ENCODE results near the gene OXCT1. TPM values are rescaled to one million over a fixed set of nuclear protein-coding genes. Genes with fewer than 3 reads are reported as not detected.

OXCT1 gene
- total and polyA plus RNA-seq, 2 experiments from 2014 or later = 12.4 to 16.9 TPM

DNA sequence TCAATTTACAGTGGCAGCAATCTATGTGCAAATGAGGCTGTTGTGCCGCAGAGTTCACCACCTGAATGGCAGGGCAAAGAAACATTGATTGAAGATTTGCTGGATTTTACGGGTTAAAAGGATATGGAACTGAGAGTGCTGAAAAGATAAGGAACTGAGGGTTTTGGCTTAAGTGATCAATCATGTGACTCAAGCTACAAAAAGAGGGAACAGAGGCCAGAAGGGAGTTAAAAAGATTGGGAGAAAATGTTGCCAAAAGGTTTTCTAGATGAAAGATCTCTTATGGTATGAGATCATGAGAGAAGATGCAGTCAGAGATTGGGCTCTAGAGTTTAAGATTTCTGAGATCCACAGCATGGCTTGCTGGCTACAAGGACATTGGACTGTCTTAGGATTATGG, 26.0 kb upstream of the OXCT1 start:
- WGBS (ENCODE audit: low lambda C conversion rate, missing lambda C conversion rate) = 26% methylated on average over 2 of the region's 2 CpGs
- H3K4me2 ChIP-seq = no peak overlapping the region
- H3K27ac ChIP-seq = no peak overlapping the region
- TF ChIP-seq EZH2 (IDR thresholded peaks at IDR 0.05; ENCODE audit: borderline replicate concordance) (no peak), EZH2phosphoT487 (IDR thresholded peaks at IDR 0.05; ENCODE audit: low read depth, severe bottlenecking, unreplicated experiment) (no peak)
- TF ChIP-seq, protein P1, sequence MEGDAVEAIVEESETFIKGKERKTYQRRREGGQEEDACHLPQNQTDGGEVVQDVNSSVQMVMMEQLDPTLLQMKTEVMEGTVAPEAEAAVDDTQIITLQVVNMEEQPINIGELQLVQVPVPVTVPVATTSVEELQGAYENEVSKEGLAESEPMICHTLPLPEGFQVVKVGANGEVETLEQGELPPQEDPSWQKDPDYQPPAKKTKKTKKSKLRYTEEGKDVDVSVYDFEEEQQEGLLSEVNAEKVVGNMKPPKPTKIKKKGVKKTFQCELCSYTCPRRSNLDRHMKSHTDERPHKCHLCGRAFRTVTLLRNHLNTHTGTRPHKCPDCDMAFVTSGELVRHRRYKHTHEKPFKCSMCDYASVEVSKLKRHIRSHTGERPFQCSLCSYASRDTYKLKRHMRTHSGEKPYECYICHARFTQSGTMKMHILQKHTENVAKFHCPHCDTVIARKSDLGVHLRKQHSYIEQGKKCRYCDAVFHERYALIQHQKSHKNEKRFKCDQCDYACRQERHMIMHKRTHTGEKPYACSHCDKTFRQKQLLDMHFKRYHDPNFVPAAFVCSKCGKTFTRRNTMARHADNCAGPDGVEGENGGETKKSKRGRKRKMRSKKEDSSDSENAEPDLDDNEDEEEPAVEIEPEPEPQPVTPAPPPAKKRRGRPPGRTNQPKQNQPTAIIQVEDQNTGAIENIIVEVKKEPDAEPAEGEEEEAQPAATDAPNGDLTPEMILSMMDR (IDR thresholded peaks at IDR 0.05; ENCODE audit: poor library complexity) = no peak
- peaks cover 20% of the 10 kb centered on the region for H3K27me3 ChIP-seq
- H3K4me3 ChIP-seq = no peak overlapping the region
- no peak for DNase-seq (ENCODE audit: low spot score)
- no peaks in the 10 kb centered on the region for H3K79me2 ChIP-seq
- H3K9me3 ChIP-seq (ENCODE audit: low read depth) = no peaks in the 10 kb centered on the region
- H2AFZ ChIP-seq = no peak overlapping the region
- no peaks in the 10 kb centered on the region for H4K20me1 ChIP-seq (ENCODE audit: insufficient read depth, poor library complexity, severe bottlenecking)
- H3K9me2 ChIP-seq (replicated peaks; ENCODE audit: insufficient read depth) = no peaks in the 10 kb centered on the region
- H3K36me3 ChIP-seq (replicated peaks; ENCODE audit: insufficient read depth, low read depth) = no peaks in the 10 kb centered on the region
- H3K4me1 ChIP-seq (ENCODE audit: insufficient read depth) = no peaks in the 10 kb centered on the region

DNA sequence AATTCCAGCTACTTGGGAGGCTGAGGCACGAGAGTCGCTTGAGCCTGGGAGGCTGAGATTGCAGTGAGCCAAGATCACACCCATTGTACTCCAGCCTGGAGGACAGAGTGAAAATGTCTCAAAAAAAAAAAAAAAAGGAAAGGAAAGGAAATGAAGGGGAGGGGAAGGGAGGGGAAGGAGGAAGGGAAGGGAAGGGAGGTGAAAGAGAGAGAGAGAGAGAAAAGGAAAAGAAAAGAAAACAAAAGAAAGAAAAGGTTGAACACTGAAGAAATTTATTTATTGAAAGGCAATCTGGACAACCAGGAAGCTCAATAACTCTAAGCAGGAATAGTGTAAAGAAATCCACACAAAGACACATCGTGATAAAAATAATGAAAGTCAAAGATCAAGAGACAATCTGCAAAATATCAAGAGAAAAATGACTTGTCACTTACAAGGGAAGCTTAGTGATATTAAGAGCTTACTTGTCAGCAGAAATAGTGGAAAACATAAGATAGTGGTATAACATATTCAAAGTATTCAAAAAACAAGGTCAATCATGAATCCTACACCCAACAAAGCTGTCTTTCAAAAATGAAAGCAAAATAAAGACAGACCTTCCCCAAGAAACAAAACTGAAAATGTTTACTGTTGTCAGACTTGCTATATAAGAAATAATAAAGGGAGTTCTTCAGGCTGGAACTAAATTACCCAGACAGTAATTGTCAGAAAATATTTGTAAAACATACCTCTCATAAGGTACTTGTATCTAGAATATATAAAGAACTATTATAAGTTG, 23.0 kb upstream of the OXCT1 start:
- Histone ChIP-seq H3K27ac (no peak overlapping the region), H4K20me1 (ENCODE audit: insufficient read depth, poor library complexity, severe bottlenecking) (no peaks in the 10 kb centered on the region), H3K9me2 (replicated peaks; ENCODE audit: insufficient read depth) (no peaks in the 10 kb centered on the region), H3K36me3 (replicated peaks; ENCODE audit: insufficient read depth, low read depth) (no peaks in the 10 kb centered on the region), H3K4me1 (ENCODE audit: insufficient read depth) (no peaks in the 10 kb centered on the region), H2AFZ (no peak overlapping the region), H3K4me3 (no peak overlapping the region), H3K9me3 (ENCODE audit: low read depth) (no peaks in the 10 kb centered on the region), H3K79me2 (no peaks in the 10 kb centered on the region), H3K27me3 (peaks cover 20% of the 10 kb centered on the region), H3K4me2 (no peak overlapping the region)
- no peak for DNase-seq (ENCODE audit: low spot score)
- no peak for TF ChIP-seq EZH2 (IDR thresholded peaks at IDR 0.05; ENCODE audit: borderline replicate concordance)
- no peak for TF ChIP-seq EZH2phosphoT487 (IDR thresholded peaks at IDR 0.05; ENCODE audit: low read depth, severe bottlenecking, unreplicated experiment)
- TF ChIP-seq, protein P1 (IDR thresholded peaks at IDR 0.05; ENCODE audit: poor library complexity) = no peak
- WGBS (ENCODE audit: low lambda C conversion rate, missing lambda C conversion rate) = 92% methylated on average over 3 of the region's 3 CpGs

- Histone ChIP-seq H3K36me3 (replicated peaks; ENCODE audit: insufficient read depth, low read depth) (no peaks in the 10 kb centered on the region), H3K9me2 (replicated peaks; ENCODE audit: insufficient read depth) (no peaks in the 10 kb centered on the region), H2AFZ (no peak overlapping the region), H3K4me3 (no peak overlapping the region), H3K79me2 (no peaks in the 10 kb centered on the region), H3K4me2 (no peak overlapping the region), H4K20me1 (ENCODE audit: insufficient read depth, poor library complexity, severe bottlenecking) (no peaks in the 10 kb centered on the region), H3K27me3 (peaks cover 17% of the 10 kb centered on the region), H3K27ac (peak overlapping the region; percentile 19), H3K4me1 (ENCODE audit: insufficient read depth) (no peaks in the 10 kb centered on the region), H3K9me3 (ENCODE audit: low read depth) (no peaks in the 10 kb centered on the region)
- DNase-seq (ENCODE audit: low spot score) = no peak
- TF ChIP-seq, protein P1 (IDR thresholded peaks at IDR 0.05; ENCODE audit: poor library complexity) = no peak
- TF ChIP-seq EZH2phosphoT487 (IDR thresholded peaks at IDR 0.05; ENCODE audit: low read depth, severe bottlenecking, unreplicated experiment) (no peak), EZH2 (IDR thresholded peaks at IDR 0.05; ENCODE audit: borderline replicate concordance) (no peak)
Measured at GRCh38 chr5:41892031-41892430, 21.8 kb upstream of the OXCT1 start.
